Measurements from ENCODE around the gene SLC25A39.
A peak's percentile ranks its signal among the peaks of the same experiment; 100 is the strongest.
"Not testable (repeated sequence)": the region's sequence is repeated elsewhere in the genome, so short reads cannot be mapped to it uniquely, and the experiment has no call there.

Gene SLC25A39

GRCh38 chr17:44353672-44354331 lies 29.2 kb upstream of the SLC25A39 start:
- DNase-seq: no peak

GRCh38 chr17:44352828-44353671 lies 28.4 kb upstream of the SLC25A39 start:
- no peak for DNase-seq

- no peak for DNase-seq
These were observed 27.6 kb upstream of the SLC25A39 start for GRCh38 chr17:44351961-44352827.

GRCh38 chr17:44351464-44351863 lies 26.8 kb upstream of the SLC25A39 start:
- DNase-seq: no peak

GRCh38 chr17:44350733-44351226 lies 26.2 kb upstream of the SLC25A39 start:
- peak; percentile 70 to 75 for DNase-seq

GRCh38 chr17:44349553-44350070 lies 25.0 kb upstream of the SLC25A39 start:
- no peak for DNase-seq

GRCh38 chr17:44348988-44349364 lies 24.4 kb upstream of the SLC25A39 start:
- DNase-seq: no peak

- no peak for DNase-seq
These were observed 23.8 kb upstream of the SLC25A39 start for GRCh38 chr17:44348234-44348987.

- DNase-seq: not testable (repeated sequence)
These were observed 22.8 kb upstream of the SLC25A39 start for GRCh38 chr17:44347206-44348055.

- DNase-seq: no peak
These were observed 21.6 kb upstream of the SLC25A39 start for GRCh38 chr17:44346064-44346844.

- DNase-seq: peak in 1 of 2 donors; percentile 30
These were observed 20.9 kb upstream of the SLC25A39 start for GRCh38 chr17:44345454-44346026.

- peak; percentile 72 to 78 for DNase-seq
These were observed 20.4 kb upstream of the SLC25A39 start, which contains the start of gene GRN for GRCh38 chr17:44344939-44345453. Gene GRN, plus strand, starts transcription at chr17:44345302. Its CDS starts 3,863 bp downstream, at chr17:44349165.

GRCh38 chr17:44343510-44344209 lies 19.0 kb upstream of the SLC25A39 start:
- DNase-seq: no peak

- DNase-seq: not testable (repeated sequence)
These were observed 15.9 kb upstream of the SLC25A39 start for GRCh38 chr17:44340553-44340952.

GRCh38 chr17:44338702-44339101 lies 14.1 kb upstream of the SLC25A39 start:
- no peak for DNase-seq

GRCh38 chr17:44335968-44336367 lies 11.3 kb upstream of the SLC25A39 start:
- no peak for DNase-seq

GRCh38 chr17:44335564-44335963 lies 10.9 kb upstream of the SLC25A39 start:
- no peak for DNase-seq

GRCh38 chr17:44334727-44335126 lies 10.1 kb upstream of the SLC25A39 start:
- no peak for DNase-seq

- no peak for DNase-seq
These were observed 9.7 kb upstream of the SLC25A39 start for GRCh38 chr17:44334315-44334714.
